Vagina (tissue), 2 donors: ENCODE measurements around the gene PTPN3. TPM values are rescaled to one million over a fixed set of nuclear protein-coding genes. Genes with fewer than 3 reads are reported as not detected.

ENCODE experiments used
- DNase-seq, 2 donors: peaks; one replicate each; pipeline ENCODE4 v3.0.0-alpha.2; 2017; ENCODE audit errors: extremely low spot score in 2 of 2
- H3K27ac ChIP-seq: fragments of 200-600 bp; sonication (generic); one replicate; pipeline ENCODE4 v1.5.1; 2019
- H3K27me3 ChIP-seq: fragments of 200-600 bp; sonication (generic); one replicate; pipeline ENCODE4 v1.5.1; 2019
- H3K36me3 ChIP-seq, 2 donors: fragments of 200-600 bp; sonication (generic); one replicate each; pipeline ENCODE4 v1.5.1; 2017 to 2019
- H3K4me1 ChIP-seq: fragments of 200-600 bp; sonication (generic); one replicate; pipeline ENCODE4 v1.5.1; 2019
- H3K4me3 ChIP-seq, 2 donors: fragments of 200-600 bp; sonication (generic); 1 replicate in 1 of 2; 2 replicates in 1 of 2; pipeline ENCODE4 v1.5.1; 2016 to 2019
- H3K9me3 ChIP-seq: fragments of 200-600 bp; sonication (generic); one replicate; pipeline ENCODE4 v1.5.1; 2019
- CTCF ChIP-seq, 3 experiments: fragments of 450-650 bp in 2 of 3; fragments of 200-600 bp in 1 of 3; sonication (generic) in 1 of 3; IDR thresholded peaks; one replicate each; pipeline ENCODE4 v1.5.1; 2017 to 2019; ENCODE audit warnings: antibody characterized with exemption in 3 of 3, mild to moderate bottlenecking in 2 of 3, moderate library complexity in 2 of 3
- POLR2A ChIP-seq, 2 donors: fragments of 450-650 bp; IDR thresholded peaks; one replicate each; pipeline ENCODE4 v1.6.1; 2017; ENCODE audit warnings: antibody characterized with exemption in 2 of 2, mild to moderate bottlenecking in 2 of 2, moderate library complexity in 2 of 2
- POLR2AphosphoS5 ChIP-seq, 2 donors: sonication (generic); formaldehyde crosslinking; IDR thresholded peaks; one replicate each; pipeline ENCODE4 v1.9.0; 2017; ENCODE audit warnings: antibody characterized with exemption in 2 of 2, mild to moderate bottlenecking in 2 of 2, low read depth in 1 of 2; ENCODE audit not compliant: insufficient read depth in 1 of 2
- intact Hi-C: fragments of 100-400 bp; cut with DNase I; formaldehyde crosslinking; loops from one replicate; pipeline ENCODE4 v1.15.1; 2023
- total RNA-seq: library from RNA; depleted of rRNA; stranded (reverse); fragments of >200 nt; gene quantifications from one replicate; pipeline ENCODE4 v1.2.3, GENCODE V29; 2016

PTPN3 gene
- total RNA-seq, 1 donor from 2014 or later, result 15.5 TPM

GRCh38 chr9:109355564-109356297, 142.4 kb downstream of the PTPN3 start:
- H3K27ac ChIP-seq, result no peak overlapping the region
- no peak for DNase-seq
- intact Hi-C loops, result no loop called here
- H3K36me3 ChIP-seq, result no peaks in the 10 kb centered on the region
- no peaks in the 10 kb centered on the region for H3K27me3 ChIP-seq
- H3K9me3 ChIP-seq, result no peaks in the 10 kb centered on the region
- no peaks in the 10 kb centered on the region for H3K4me1 ChIP-seq
- H3K4me3 ChIP-seq, result no peak overlapping the region
- no peak for TF ChIP-seq POLR2AphosphoS5 (IDR thresholded peaks at IDR 0.05; ENCODE audit: insufficient read depth in 1 of 2, low read depth in 1 of 2)
- TF ChIP-seq CTCF (IDR thresholded peaks at IDR 0.05), result no peak
- TF ChIP-seq POLR2A (IDR thresholded peaks at IDR 0.05), result no peak

- Histone ChIP-seq H3K4me1 (no peaks in the 10 kb centered on the region), H3K36me3 (no peaks in the 10 kb centered on the region), H3K27me3 (no peaks in the 10 kb centered on the region), H3K9me3 (no peaks in the 10 kb centered on the region), H3K27ac (no peak overlapping the region), H3K4me3 (no peak overlapping the region)
- no peak for DNase-seq
- TF ChIP-seq POLR2A (IDR thresholded peaks at IDR 0.05), result no peak
- no peak for TF ChIP-seq CTCF (IDR thresholded peaks at IDR 0.05)
- no peak for TF ChIP-seq POLR2AphosphoS5 (IDR thresholded peaks at IDR 0.05; ENCODE audit: insufficient read depth in 1 of 2, low read depth in 1 of 2)
- intact Hi-C loops, result no loop called here
Observed at GRCh38 chr9:109354190-109354589, 143.9 kb downstream of the PTPN3 start.

- intact Hi-C loops, result no loop called here
- H3K36me3 ChIP-seq, result no peaks in the 10 kb centered on the region
- H3K27ac ChIP-seq, result no peak overlapping the region
- no peaks in the 10 kb centered on the region for H3K9me3 ChIP-seq
- no peak for DNase-seq
- TF ChIP-seq CTCF (IDR thresholded peaks at IDR 0.05), result no peak
- no peak for TF ChIP-seq POLR2AphosphoS5 (IDR thresholded peaks at IDR 0.05; ENCODE audit: insufficient read depth in 1 of 2, low read depth in 1 of 2)
- no peak for TF ChIP-seq POLR2A (IDR thresholded peaks at IDR 0.05)
- no peaks in the 10 kb centered on the region for H3K27me3 ChIP-seq
- H3K4me1 ChIP-seq, result no peaks in the 10 kb centered on the region
- no peak overlapping the region for H3K4me3 ChIP-seq
Observed at GRCh38 chr9:109351032-109351431, 147.1 kb downstream of the PTPN3 start.

GRCh38 chr9:109349421-109349846, 148.7 kb downstream of the PTPN3 start:
- TF ChIP-seq CTCF (IDR thresholded peaks at IDR 0.05), result no peak
- TF ChIP-seq POLR2A (IDR thresholded peaks at IDR 0.05), result no peak
- no peak for TF ChIP-seq POLR2AphosphoS5 (IDR thresholded peaks at IDR 0.05; ENCODE audit: insufficient read depth in 1 of 2, low read depth in 1 of 2)
- Histone ChIP-seq H3K9me3 (no peaks in the 10 kb centered on the region), H3K27me3 (no peaks in the 10 kb centered on the region), H3K27ac (no peak overlapping the region), H3K36me3 (no peaks in the 10 kb centered on the region), H3K4me1 (no peaks in the 10 kb centered on the region), H3K4me3 (no peak overlapping the region)
- intact Hi-C loops, result no loop called here
- no peak for DNase-seq

- H3K27ac ChIP-seq, result no peak overlapping the region
- intact Hi-C loops, result no loop called here
- H3K27me3 ChIP-seq, result no peaks in the 10 kb centered on the region
- DNase-seq, result no peak
- no peak for TF ChIP-seq POLR2A (IDR thresholded peaks at IDR 0.05)
- no peak for TF ChIP-seq POLR2AphosphoS5 (IDR thresholded peaks at IDR 0.05; ENCODE audit: insufficient read depth in 1 of 2, low read depth in 1 of 2)
- TF ChIP-seq CTCF (IDR thresholded peaks at IDR 0.05), result no peak
- no peaks in the 10 kb centered on the region for H3K4me1 ChIP-seq
- H3K4me3 ChIP-seq, result no peak overlapping the region
- H3K36me3 ChIP-seq, result no peaks in the 10 kb centered on the region
- no peaks in the 10 kb centered on the region for H3K9me3 ChIP-seq
Observed at GRCh38 chr9:109346904-109347303, 151.2 kb downstream of the PTPN3 start.
